Measurements from ENCODE around the gene TMEM131L.

DNA sequence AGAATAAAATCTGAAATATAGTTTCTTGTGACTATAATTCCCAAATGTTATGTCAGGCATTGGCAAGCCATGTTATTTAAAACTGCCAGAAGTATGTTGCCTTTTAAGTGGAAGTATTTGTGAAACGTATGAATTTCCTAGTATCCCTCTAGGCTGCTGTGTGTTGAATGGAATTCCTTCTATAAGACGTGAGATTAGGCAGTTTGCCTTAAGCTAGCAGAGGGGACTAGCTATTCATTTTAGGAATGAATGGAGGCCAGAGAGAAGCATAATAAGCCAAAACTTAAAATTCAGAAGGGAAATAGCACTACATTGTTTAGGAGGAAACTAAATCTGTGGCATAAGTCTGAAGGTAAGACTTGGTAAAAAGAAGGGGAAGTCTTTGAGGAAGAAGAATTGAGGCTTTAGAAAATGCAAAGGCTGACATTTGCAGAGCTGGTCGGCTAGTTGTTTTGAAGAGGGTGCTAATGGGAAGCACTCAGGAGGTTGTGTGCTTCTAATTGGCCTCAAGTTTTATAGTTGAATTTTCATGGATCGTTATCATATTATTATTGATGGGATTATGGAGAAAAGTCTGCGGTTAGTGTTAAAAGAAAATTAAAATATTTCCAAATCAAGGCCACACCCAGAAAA lies 57.1 kb downstream of the TMEM131L start:
- TF ChIP-seq TAF1 (IDR thresholded peaks at IDR 0.05; ENCODE audit: low read depth, low read length), result no peak
- no peak for TF ChIP-seq POLR2AphosphoS5 (IDR thresholded peaks at IDR 0.05; ENCODE audit: low read depth, low read length)
